Osteocyte (in vitro differentiated cells): ENCODE data around the gene GAS7. TPM values are rescaled to one million over a fixed set of nuclear protein-coding genes. Genes with fewer than 3 reads are reported as not detected.

Source experiments
- DNase-seq: peaks from one replicate; pipeline ENCODE4 v3.0.0; 2021; ENCODE audit warnings: mixed read lengths; ENCODE audit not compliant: unreplicated experiment; ENCODE audit errors: extremely low spot score
- H3K27ac Mint-ChIP-seq: one replicate; pipeline ENCODE4 v1.8.0; 2021; ENCODE audit warnings: mild to moderate bottlenecking, mixed read lengths; ENCODE audit not compliant: unreplicated experiment
- H3K27me3 Mint-ChIP-seq: one replicate; pipeline ENCODE4 v1.8.0; 2021; ENCODE audit warnings: mixed read lengths; ENCODE audit not compliant: unreplicated experiment
- H3K36me3 Mint-ChIP-seq: one replicate; pipeline ENCODE4 v1.8.0; 2021; ENCODE audit warnings: mixed read lengths; ENCODE audit not compliant: unreplicated experiment
- H3K4me1 Mint-ChIP-seq: one replicate; pipeline ENCODE4 v1.8.0; 2021; ENCODE audit warnings: mixed read lengths; ENCODE audit not compliant: unreplicated experiment
- H3K4me3 Mint-ChIP-seq: one replicate; pipeline ENCODE4 v1.8.0; 2021; ENCODE audit warnings: mild to moderate bottlenecking, moderate library complexity, mixed read lengths; ENCODE audit not compliant: unreplicated experiment
- H3K9me3 Mint-ChIP-seq: one replicate; pipeline ENCODE4 v1.8.0; 2021; ENCODE audit warnings: mixed read lengths; ENCODE audit not compliant: unreplicated experiment
- total RNA-seq: library from RNA; stranded (reverse); gene quantifications from 2 replicates; pipeline ENCODE4 v1.2.1, GENCODE V29; 2021
- TF ChIP-seq, protein P1 (sequence below): fragments of 200-600 bp; sonication (generic); IDR thresholded peaks from 2 replicates; pipeline ENCODE4 v1.5.0; 2021; ENCODE audit warnings: antibody characterized with exemption, mild to moderate bottlenecking, moderate library complexity

The GAS7 gene
- total RNA-seq, 1 donor from 2014 or later: 18.1 TPM

DNA sequence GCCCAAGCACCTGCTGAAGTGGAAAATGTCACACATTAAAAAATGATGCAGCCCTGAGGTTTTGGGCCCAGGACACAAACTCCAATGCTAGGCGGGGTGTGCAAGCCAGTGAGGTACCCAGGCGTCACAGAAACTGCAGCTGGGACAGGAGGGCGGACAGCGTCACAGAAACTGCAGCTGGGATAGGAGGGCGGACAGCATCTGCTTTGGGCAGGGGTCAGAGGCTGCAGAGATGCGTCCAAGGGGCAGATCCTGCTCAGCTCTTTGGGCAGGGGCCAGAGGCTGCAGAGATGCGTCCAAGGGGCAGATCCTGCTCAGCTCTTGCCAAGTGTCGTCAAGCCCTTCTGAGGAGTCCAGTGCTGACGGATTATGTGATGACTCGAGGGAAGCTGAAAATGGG is 249.5 kb downstream of the GAS7 start:
- Mint-ChIP-seq H3K9me3 (no peaks in the 10 kb centered on the region), H3K4me1 (no peaks in the 10 kb centered on the region), H3K27ac (no peak overlapping the region), H3K27me3 (peaks cover 3% of the 10 kb centered on the region), H3K4me3 (no peak overlapping the region), H3K36me3 (no peaks in the 10 kb centered on the region)
- no peak for DNase-seq
- TF ChIP-seq, protein P1, sequence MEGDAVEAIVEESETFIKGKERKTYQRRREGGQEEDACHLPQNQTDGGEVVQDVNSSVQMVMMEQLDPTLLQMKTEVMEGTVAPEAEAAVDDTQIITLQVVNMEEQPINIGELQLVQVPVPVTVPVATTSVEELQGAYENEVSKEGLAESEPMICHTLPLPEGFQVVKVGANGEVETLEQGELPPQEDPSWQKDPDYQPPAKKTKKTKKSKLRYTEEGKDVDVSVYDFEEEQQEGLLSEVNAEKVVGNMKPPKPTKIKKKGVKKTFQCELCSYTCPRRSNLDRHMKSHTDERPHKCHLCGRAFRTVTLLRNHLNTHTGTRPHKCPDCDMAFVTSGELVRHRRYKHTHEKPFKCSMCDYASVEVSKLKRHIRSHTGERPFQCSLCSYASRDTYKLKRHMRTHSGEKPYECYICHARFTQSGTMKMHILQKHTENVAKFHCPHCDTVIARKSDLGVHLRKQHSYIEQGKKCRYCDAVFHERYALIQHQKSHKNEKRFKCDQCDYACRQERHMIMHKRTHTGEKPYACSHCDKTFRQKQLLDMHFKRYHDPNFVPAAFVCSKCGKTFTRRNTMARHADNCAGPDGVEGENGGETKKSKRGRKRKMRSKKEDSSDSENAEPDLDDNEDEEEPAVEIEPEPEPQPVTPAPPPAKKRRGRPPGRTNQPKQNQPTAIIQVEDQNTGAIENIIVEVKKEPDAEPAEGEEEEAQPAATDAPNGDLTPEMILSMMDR: no peak

DNA sequence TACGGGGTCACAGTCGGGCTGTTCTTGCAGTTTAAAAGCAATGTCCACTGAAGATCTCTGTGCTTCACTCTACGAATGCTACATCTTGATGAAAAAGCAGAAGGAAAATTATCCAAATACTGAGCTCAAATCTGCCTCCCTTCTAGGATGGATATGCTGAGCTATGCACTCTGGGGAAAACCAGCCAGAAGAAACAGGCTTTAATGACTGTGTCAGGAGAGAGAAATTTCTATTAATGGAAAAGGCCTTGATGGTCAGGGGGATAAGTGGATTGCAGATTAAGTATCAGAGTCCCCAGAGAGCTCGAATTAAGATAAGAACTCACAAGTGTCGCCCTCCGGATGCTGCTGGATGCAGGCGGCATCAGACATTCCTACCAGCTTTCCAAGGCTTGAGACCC is 253.7 kb downstream of the GAS7 start:
- H3K27ac Mint-ChIP-seq: no peak overlapping the region
- H3K9me3 Mint-ChIP-seq: no peaks in the 10 kb centered on the region
- TF ChIP-seq, protein P1: no peak
- no peak overlapping the region for H3K4me3 Mint-ChIP-seq
- H3K4me1 Mint-ChIP-seq: no peaks in the 10 kb centered on the region
- H3K27me3 Mint-ChIP-seq: peaks cover 3% of the 10 kb centered on the region
- no peak for DNase-seq
- peaks cover 2% of the 10 kb centered on the region for H3K36me3 Mint-ChIP-seq

DNA sequence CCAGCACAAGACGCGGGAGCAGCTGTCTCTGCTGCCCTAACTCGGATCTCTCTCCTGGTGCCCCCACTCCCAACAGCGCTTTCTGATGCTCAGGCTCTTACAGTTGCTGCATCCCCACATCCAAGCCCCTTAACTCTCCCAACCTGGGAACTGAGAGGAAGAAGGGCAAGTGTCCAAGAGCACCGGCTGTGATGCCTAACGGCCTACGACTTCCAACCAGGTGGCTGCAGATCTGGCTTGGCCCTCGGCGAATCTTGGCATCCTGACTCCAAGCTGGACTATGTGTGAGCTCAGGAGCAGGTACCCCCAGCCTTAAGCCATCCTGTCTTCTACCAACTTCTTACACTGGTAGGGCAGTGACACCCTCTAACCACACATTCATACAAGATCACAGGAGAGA is 255.1 kb downstream of the GAS7 start:
- Mint-ChIP-seq H3K4me1 (no peaks in the 10 kb centered on the region), H3K36me3 (peaks cover 2% of the 10 kb centered on the region), H3K27me3 (peaks cover 3% of the 10 kb centered on the region), H3K9me3 (no peaks in the 10 kb centered on the region), H3K4me3 (no peak overlapping the region), H3K27ac (no peak overlapping the region)
- no peak for DNase-seq
- TF ChIP-seq, protein P1: no peak

DNA sequence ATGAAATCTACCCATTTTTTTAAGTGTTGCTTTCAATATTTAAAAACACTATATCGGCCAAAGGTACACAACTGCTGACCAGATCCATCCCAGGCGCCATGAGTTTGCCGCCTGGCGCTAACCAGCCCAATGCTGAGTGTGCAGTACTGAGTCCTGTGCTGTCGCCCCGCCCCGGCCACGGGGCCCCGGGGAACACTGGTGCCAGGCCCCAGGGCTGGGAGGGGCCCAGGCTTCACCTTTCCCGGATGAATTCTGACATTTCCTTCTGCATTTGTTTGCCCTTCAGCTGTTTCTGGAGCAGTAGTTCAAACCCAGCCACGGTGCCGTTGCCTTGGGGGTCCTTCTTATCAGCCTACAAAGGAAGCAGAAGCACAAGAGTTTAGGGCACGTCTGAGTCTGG is 255.5 kb downstream of the GAS7 start:
- TF ChIP-seq, protein P1: no peak
- Mint-ChIP-seq H3K27me3 (peaks cover 3% of the 10 kb centered on the region), H3K36me3 (peaks cover 2% of the 10 kb centered on the region), H3K27ac (no peak overlapping the region), H3K4me3 (no peak overlapping the region), H3K4me1 (no peaks in the 10 kb centered on the region), H3K9me3 (no peaks in the 10 kb centered on the region)
- no peak for DNase-seq

DNA sequence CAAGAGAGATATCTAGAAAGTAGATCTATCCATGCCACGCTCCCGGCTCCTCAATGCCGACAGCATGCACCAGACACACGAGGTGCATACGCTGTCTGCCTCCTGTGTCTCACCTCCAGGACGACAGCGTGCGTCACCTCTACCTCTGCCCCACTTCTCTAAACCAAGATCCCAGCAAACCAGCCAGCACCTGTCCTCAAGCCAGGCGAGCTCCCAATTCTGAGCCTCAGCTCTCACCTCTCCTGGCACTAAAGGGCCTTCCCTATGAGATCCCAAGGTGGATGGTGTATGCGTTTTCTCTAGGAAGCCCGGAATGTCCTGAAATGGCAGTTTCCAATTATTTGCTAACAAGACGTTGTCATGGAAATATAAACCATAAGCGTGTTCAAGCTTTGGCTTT is 257.1 kb downstream of the GAS7 start:
- TF ChIP-seq, protein P1: no peak
- Mint-ChIP-seq H3K27me3 (peaks cover 3% of the 10 kb centered on the region), H3K27ac (no peak overlapping the region), H3K36me3 (peaks cover 4% of the 10 kb centered on the region), H3K9me3 (no peaks in the 10 kb centered on the region), H3K4me3 (no peak overlapping the region), H3K4me1 (no peaks in the 10 kb centered on the region)
- no peak for DNase-seq
